Neural progenitor cell (in vitro differentiated cells): ENCODE measurements around the gene OSTM1.

ENCODE experiments used
- CTCF ChIP-seq: fragments of 200-600 bp; sonication (generic); IDR thresholded peaks from 2 replicates; pipeline ENCODE4 v1.5.1; 2017; ENCODE audit warnings: antibody characterized with exemption, mild to moderate bottlenecking
- EZH2 ChIP-seq: fragments of 200-600 bp; sonication (generic); IDR thresholded peaks from 2 replicates; pipeline ENCODE4 v1.6.1; 2017; ENCODE audit warnings: antibody characterized with exemption, mild to moderate bottlenecking, moderate library complexity
- EZH2phosphoT487 ChIP-seq: fragments of 200-600 bp; sonication (generic); IDR thresholded peaks from 2 replicates; pipeline ENCODE4 v1.6.1; 2017; ENCODE audit warnings: antibody characterized with exemption

DNA sequence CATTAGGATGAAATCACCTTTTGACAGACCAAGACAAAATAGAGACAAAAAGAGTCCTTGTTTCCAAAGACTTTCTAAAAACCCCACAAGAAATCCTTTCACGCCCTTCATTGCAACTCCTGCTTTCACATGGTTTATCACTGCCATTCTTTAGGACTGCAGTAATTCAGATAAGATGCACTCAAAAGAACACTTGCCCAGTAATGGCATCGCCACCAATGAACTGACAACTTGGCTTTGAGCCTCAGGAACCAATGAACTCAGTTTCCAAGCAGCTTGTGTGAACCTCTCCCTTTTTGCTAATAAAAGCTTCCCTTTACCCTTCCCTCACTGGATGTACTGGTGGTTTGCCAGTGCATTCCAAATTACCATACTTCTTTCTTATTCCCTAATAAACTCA lies 21.8 kb downstream of the OSTM1 start:
- no peak for TF ChIP-seq CTCF
- TF ChIP-seq EZH2, result no peak
- TF ChIP-seq EZH2phosphoT487, result no peak
